ENCODE measurements around the gene PIAS1.

The PIAS1 gene

GRCh38 chr15:68018797-68019444 lies 35.2 kb upstream of the PIAS1 start:
- TF ChIP-seq CTCF (IDR thresholded peaks at IDR 0.05; ENCODE audit: low read depth, low read length, missing control alignments) = no peak
- DNase-seq (ENCODE audit: extremely low read depth, low read depth) = no peak
- H3K4me3 ChIP-seq (replicated peaks; ENCODE audit: low read depth, low read length) = no peak overlapping the region

GRCh38 chr15:68019814-68020525 lies 34.1 kb upstream of the PIAS1 start:
- H3K4me3 ChIP-seq (replicated peaks; ENCODE audit: low read depth, low read length) = no peak overlapping the region
- DNase-seq (ENCODE audit: extremely low read depth, low read depth) = no peak
- TF ChIP-seq CTCF (IDR thresholded peaks at IDR 0.05; ENCODE audit: low read depth, low read length, missing control alignments) = no peak

- no peak for TF ChIP-seq CTCF (IDR thresholded peaks at IDR 0.05; ENCODE audit: low read depth, low read length, missing control alignments)
- no peak for DNase-seq (ENCODE audit: extremely low read depth, low read depth)
- no peak overlapping the region for H3K4me3 ChIP-seq (replicated peaks; ENCODE audit: low read depth, low read length)
Measured at GRCh38 chr15:68020685-68021084, 33.4 kb upstream of the PIAS1 start.

GRCh38 chr15:68022061-68022460 lies 32.1 kb upstream of the PIAS1 start:
- no peak overlapping the region for H3K4me3 ChIP-seq (replicated peaks; ENCODE audit: low read depth, low read length)
- DNase-seq (ENCODE audit: extremely low read depth, low read depth) = no peak
- TF ChIP-seq CTCF (IDR thresholded peaks at IDR 0.05; ENCODE audit: low read depth, low read length, missing control alignments) = no peak

- TF ChIP-seq CTCF (IDR thresholded peaks at IDR 0.05; ENCODE audit: low read depth, low read length, missing control alignments) = no peak
- no peak overlapping the region for H3K4me3 ChIP-seq (replicated peaks; ENCODE audit: low read depth, low read length)
- DNase-seq (ENCODE audit: extremely low read depth, low read depth) = no peak
Measured at GRCh38 chr15:68023307-68024101, 30.6 kb upstream of the PIAS1 start.

GRCh38 chr15:68025835-68026424 lies 28.2 kb upstream of the PIAS1 start:
- H3K4me3 ChIP-seq (replicated peaks; ENCODE audit: low read depth, low read length) = no peak overlapping the region
- no peak for DNase-seq (ENCODE audit: extremely low read depth, low read depth)
- no peak for TF ChIP-seq CTCF (IDR thresholded peaks at IDR 0.05; ENCODE audit: low read depth, low read length, missing control alignments)

Measured in HFF-Myc (cell line).